22Rv1 (cell line): ENCODE results near the gene PTCD3.

Experiments
- CTCF ChIP-seq: fragments of 450-650 bp; IDR thresholded peaks from 2 replicates; pipeline ENCODE4 v1.5.1; 2017; ENCODE audit warnings: mild to moderate bottlenecking
- ZFX ChIP-seq: fragments of 450-650 bp; IDR thresholded peaks from 2 replicates; pipeline ENCODE4 v1.6.1; 2017; ENCODE audit warnings: antibody characterized with exemption, borderline replicate concordance

- peak; percentile 35 for TF ChIP-seq CTCF
- TF ChIP-seq ZFX: no peak
Measured at GRCh38 chr2:86078774-86079545, 27.1 kb upstream of the PTCD3 start.
